IgD-negative memory B cell (primary cell): ENCODE measurements around the gene MIGA2. TPM values are rescaled to one million over a fixed set of nuclear protein-coding genes. Genes with fewer than 3 reads are reported as not detected.
A peak's percentile ranks its signal among the peaks of the same experiment; 100 is the strongest.
"Not testable (repeated sequence)": the region's sequence is repeated elsewhere in the genome, so short reads cannot be mapped to it uniquely, and the experiment has no call there.

ENCODE experiments used
- H3K27ac Mint-ChIP-seq, 3 donors: one replicate each; pipeline ENCODE4 v1.8.0; 2020 to 2022; ENCODE audit warnings: mild to moderate bottlenecking in 3 of 3, mixed read lengths in 3 of 3, moderate library complexity in 1 of 3
- H3K27me3 Mint-ChIP-seq: one replicate; pipeline ENCODE4 v1.8.0; 2021; ENCODE audit warnings: mixed read lengths
- H3K36me3 Mint-ChIP-seq: one replicate; pipeline ENCODE4 v1.8.0; 2020; ENCODE audit warnings: mild to moderate bottlenecking, mixed read lengths
- H3K4me1 Mint-ChIP-seq, 3 donors: one replicate each; pipeline ENCODE4 v1.8.0; 2020 to 2022; ENCODE audit warnings: mixed read lengths in 3 of 3, mild to moderate bottlenecking in 1 of 3
- H3K4me3 Mint-ChIP-seq, 4 donors: one replicate each; pipeline ENCODE4 v1.8.0; 2020 to 2022; ENCODE audit warnings: mild to moderate bottlenecking in 4 of 4, mixed read lengths in 4 of 4, moderate library complexity in 3 of 4
- H3K9me3 Mint-ChIP-seq, 3 donors: one replicate each; pipeline ENCODE4 v1.8.0; 2020 to 2021; ENCODE audit warnings: mixed read lengths in 3 of 3, mild to moderate bottlenecking in 1 of 3
- polyA plus RNA-seq: library from polyadenylated mRNA; unstranded; fragments of 300-500 nt; fragmentation: Illumina TruSeq; gene quantifications from one replicate; pipeline ENCODE4 v1.2.3, GENCODE V29; 2021

MIGA2 gene, protein sequence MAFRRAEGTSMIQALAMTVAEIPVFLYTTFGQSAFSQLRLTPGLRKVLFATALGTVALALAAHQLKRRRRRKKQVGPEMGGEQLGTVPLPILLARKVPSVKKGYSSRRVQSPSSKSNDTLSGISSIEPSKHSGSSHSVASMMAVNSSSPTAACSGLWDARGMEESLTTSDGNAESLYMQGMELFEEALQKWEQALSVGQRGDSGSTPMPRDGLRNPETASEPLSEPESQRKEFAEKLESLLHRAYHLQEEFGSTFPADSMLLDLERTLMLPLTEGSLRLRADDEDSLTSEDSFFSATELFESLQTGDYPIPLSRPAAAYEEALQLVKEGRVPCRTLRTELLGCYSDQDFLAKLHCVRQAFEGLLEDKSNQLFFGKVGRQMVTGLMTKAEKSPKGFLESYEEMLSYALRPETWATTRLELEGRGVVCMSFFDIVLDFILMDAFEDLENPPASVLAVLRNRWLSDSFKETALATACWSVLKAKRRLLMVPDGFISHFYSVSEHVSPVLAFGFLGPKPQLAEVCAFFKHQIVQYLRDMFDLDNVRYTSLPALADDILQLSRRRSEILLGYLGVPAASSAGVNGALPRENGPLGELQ
- polyA plus RNA-seq, result 11.4 TPM

DNA sequence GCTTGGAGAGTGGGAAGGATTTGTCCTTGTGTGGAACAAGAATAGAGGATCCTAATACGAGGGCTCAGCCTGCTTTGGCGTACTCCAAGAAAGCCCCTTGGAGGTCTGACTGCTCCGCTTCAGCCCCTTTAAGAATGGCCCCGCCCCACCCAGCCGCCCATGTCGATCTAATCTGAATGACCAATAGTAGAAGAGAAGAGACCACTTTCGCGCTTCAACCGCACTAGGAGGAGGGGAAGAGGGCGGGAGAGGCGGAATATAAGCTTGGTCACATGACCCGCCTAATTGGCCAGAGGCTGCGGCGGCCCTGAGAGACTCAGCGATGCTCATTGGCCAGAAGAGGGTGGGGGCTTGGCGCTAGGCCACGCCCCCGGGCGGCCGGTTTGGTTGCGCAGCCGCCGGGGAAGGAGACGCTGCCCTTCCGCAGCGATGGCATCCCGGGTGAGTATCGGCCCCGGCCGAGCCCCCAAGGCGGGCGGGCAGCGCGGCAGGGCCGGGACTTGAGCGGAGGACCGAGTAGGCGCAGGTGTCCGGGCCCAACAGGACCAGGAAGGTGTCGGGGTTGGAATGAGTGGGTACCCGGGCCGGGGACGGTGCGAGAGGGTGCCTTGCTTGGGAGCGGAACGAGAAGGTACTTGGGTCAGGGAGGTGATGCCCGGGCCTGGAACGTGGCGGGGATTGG is at the start of gene MIGA2:
Gene MIGA2, plus strand, starts transcription at position 386 of the 682 bp plus-strand sequence. CDS start 3,969 bp downstream, outside the sequence.
- no peaks in the 10 kb centered on the region for H3K9me3 Mint-ChIP-seq
- no peaks in the 10 kb centered on the region for H3K36me3 Mint-ChIP-seq
- peak within 1 kb of the TSS; percentile 60 to 88 (median 71) for H3K27ac Mint-ChIP-seq
- H3K4me3 Mint-ChIP-seq, result peak within 1 kb of the TSS; percentile 94 to 99 (median 96)
- no peaks in the 10 kb centered on the region for H3K27me3 Mint-ChIP-seq
- peaks cover 11 to 22% (median 19%) of the 10 kb centered on the region in 3 donors for H3K4me1 Mint-ChIP-seq

DNA sequence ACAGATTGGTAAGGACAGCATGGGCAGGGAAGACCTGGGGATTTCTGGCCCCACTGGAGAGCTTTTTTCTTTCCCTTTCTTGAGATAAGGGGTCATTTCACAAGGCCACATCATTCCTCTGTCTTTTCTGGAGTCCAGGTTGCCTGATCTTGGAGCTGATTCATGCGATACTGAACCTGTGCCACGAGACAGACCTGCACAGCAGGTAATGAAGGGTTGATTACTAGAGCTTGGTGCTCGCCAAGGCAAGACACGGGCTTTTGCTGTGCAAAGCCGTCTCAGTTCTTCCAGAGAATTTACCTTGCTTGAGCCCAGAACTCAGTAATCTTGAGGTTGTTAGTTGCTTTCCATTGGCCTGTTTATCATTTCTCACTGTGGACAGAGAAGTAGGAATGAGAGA is 49.8 kb upstream of the MIGA2 start:
- peak overlapping the region in 2 of 3 donors; percentile 19 to 39 for H3K27ac Mint-ChIP-seq
- no peaks in the 10 kb centered on the region for H3K27me3 Mint-ChIP-seq
- peaks cover 0 to 1% (median 0%) of the 10 kb centered on the region in 3 donors for H3K4me1 Mint-ChIP-seq
- no peaks in the 10 kb centered on the region for H3K9me3 Mint-ChIP-seq
- peaks cover 7% of the 10 kb centered on the region for H3K36me3 Mint-ChIP-seq
- H3K4me3 Mint-ChIP-seq, result no peak overlapping the region

DNA sequence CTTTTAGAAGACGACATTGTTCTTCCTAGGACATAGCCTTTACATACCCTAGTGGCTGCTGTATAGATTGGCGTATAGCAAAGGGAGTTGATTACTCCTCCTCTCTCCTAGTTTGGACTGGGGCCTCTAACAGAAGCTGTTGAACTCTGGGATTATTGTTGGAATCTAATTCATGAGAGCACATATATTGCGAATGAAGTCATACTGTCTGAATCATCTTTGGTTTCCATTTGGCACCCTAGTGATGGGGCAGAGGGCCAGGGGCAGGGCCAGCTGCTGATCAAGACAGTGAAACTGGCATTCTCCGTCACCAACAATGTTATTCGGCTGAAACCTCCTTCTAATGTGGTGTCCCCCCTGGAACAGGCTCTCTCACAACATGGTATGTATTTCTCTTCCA is 48.6 kb upstream of the MIGA2 start:
- Mint-ChIP-seq H3K4me1 (peaks cover 0 to 1% (median 0%) of the 10 kb centered on the region in 3 donors), H3K27me3 (no peaks in the 10 kb centered on the region), H3K27ac (no peak overlapping the region), H3K4me3 (no peak overlapping the region), H3K9me3 (no peaks in the 10 kb centered on the region), H3K36me3 (peaks cover 9% of the 10 kb centered on the region)

DNA sequence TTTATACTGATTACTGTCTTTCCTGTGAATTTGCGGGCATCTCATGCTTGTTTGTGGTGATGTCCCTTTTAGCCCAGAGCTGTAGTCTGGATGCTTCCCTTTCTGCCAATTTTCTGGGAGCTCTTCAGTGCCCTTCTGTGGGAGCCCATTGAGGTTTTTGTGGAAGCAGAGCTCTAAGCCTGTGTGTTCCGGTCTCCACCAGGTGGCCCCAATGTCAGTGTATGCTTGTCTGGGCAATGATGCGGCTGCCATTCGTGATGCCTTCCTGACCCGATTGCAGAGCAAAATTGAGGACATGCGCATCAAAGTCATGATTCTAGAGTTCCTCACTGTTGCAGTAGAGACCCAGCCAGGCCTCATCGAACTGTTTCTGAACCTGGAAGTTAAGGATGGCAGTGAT is 43.4 kb upstream of the MIGA2 start:
- Mint-ChIP-seq H3K36me3 (peaks cover 6% of the 10 kb centered on the region), H3K9me3 (no peaks in the 10 kb centered on the region), H3K27me3 (no peaks in the 10 kb centered on the region), H3K4me1 (no peaks in the 10 kb centered on the region), H3K27ac (no peak overlapping the region), H3K4me3 (no peak overlapping the region)

DNA sequence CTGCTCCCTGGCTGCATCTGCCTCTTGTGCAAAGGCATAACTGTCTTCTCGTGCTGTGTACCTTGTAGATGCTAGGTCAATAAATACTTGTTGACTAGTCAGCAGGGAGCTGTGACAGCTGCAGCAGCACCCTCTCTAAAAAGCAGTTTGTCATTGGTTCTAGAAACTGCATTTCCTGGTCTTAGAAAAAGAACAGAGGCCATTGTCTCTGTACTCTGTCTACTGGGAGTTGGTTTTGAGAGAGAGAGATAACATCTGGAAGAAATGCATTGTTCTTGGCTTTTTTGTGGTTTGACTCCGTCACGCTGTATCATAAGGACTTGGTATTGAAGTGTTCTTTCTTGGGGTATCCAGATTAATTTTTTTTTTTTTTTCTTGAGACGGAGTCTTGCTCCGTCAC is 40.6 kb upstream of the MIGA2 start:
- Mint-ChIP-seq H3K36me3 (peaks cover 8% of the 10 kb centered on the region), H3K27ac (no peak overlapping the region), H3K27me3 (no peaks in the 10 kb centered on the region), H3K4me1 (no peaks in the 10 kb centered on the region), H3K4me3 (no peak overlapping the region), H3K9me3 (no peaks in the 10 kb centered on the region)

DNA sequence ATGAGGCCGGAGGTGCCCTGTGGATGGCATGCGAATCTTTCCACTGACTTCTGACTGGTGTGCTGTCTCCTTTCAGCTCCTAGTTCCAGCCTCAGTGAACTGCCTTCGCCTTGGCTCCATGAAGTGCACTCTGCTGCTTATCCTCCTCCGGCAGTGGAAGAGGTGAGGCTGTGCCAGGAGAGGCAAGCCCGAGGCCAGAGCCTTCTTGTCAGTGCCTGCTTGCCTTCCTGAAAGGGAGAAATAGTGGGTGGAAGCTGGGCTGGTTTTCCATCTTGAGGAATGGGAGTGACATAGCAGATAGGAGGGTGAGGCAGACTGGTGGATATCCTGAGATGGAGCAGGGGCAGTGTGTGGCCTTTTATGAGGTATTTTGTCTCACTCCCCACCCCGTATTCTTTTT is 38.0 kb upstream of the MIGA2 start:
- peaks cover 6% of the 10 kb centered on the region for H3K36me3 Mint-ChIP-seq
- H3K4me1 Mint-ChIP-seq, result no peaks in the 10 kb centered on the region
- H3K27ac Mint-ChIP-seq, result no peak overlapping the region
- H3K9me3 Mint-ChIP-seq, result no peaks in the 10 kb centered on the region
- no peak overlapping the region for H3K4me3 Mint-ChIP-seq
- H3K27me3 Mint-ChIP-seq, result no peaks in the 10 kb centered on the region

DNA sequence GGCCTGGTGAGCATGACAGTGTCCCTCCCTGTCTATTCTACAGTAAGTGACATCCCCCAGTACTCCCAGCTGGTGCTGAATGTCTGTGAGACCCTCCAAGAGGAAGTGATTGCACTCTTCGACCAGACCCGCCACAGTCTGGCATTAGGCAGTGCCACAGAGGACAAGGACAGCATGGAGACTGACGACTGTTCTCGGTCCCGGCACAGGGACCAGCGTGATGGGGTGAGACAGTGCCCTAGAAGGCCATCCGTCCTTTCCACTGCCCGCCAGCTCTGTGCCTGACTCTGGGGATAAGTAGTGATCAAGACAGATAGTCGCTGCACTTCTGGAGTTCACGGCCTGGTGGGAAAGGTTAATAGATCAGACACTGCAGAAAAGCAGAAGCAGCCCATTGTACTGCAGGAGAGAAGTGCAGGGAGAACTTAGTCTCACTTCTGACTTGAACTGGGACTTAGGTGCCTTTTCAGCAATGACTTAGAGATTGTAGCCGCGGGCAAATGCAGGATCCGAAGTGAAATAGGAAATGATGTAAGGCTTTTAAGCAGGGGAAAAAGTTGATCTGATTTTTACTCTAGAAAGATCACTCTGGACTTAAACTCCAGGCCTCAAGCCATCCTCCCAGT is 36.7 kb upstream of the MIGA2 start:
- no peaks in the 10 kb centered on the region for H3K4me1 Mint-ChIP-seq
- peaks cover 3% of the 10 kb centered on the region for H3K36me3 Mint-ChIP-seq
- no peaks in the 10 kb centered on the region for H3K9me3 Mint-ChIP-seq
- H3K27me3 Mint-ChIP-seq, result no peaks in the 10 kb centered on the region
- H3K4me3 Mint-ChIP-seq, result no peak overlapping the region
- H3K27ac Mint-ChIP-seq, result peak overlapping the region in 1 of 3 donors; percentile 53

DNA sequence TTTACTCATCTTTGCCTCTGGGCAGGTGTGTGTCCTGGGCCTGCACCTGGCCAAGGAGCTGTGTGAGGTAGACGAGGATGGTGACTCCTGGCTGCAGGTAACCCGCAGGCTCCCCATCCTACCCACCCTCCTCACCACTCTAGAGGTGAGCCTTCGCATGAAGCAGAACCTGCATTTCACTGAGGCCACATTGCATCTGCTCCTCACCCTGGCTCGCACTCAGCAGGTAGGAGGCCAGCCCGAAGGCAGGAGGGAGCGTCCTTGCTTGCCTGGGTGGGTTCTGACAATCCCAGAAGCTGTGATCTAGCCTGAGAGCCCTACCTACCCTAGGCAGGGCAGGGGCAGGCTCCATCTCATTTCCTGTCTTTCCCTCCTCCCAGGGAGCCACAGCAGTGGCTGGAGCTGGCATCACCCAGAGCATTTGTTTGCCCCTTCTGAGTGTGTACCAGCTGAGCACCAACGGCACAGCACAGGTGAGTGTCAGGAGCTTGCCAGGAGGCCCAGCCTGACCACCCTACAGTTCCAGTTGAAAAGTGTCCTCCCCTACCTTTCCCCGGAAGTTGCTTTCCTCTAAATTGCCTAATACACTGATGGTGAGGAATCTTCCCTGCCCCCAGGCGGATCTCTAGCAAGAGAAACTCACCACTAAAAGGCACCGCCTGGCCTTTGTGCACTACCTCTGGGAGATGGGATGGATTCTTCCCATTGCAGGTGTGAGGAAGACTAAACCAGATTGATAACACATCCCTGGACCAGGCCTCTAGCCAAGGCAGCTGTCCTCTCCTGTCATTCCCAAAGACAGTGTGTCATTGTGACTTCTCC is 34.7 kb upstream of the MIGA2 start:
- peaks cover 2% of the 10 kb centered on the region for H3K36me3 Mint-ChIP-seq
- H3K9me3 Mint-ChIP-seq, result no peaks in the 10 kb centered on the region
- H3K4me3 Mint-ChIP-seq, result no peak overlapping the region
- H3K27me3 Mint-ChIP-seq, result no peaks in the 10 kb centered on the region
- peak overlapping the region in 1 of 3 donors; percentile 82 for H3K27ac Mint-ChIP-seq
- peaks cover 1 to 3% (median 1%) of the 10 kb centered on the region in 3 donors for H3K4me1 Mint-ChIP-seq

DNA sequence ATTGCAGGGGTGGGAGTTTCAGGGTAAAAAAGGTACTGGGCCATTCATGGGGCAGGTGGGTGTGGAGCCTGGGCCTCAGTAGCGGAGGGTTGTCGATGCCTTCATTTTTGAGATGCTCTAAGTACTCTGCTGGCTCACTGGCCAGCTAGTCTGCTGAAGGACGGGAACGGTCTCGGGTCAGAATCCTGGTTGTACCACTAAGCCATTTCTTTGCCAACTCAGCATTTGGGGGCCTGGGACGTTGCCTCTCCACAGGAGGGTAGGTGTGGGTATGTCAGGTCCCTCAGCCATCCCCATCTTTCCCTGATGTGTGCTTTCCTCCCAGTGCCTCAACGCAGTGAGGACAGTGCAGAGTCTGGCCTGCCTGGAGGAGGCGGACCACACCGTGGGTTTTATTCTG is 33.4 kb upstream of the MIGA2 start:
- Mint-ChIP-seq H3K4me1 (peaks cover 1 to 4% (median 4%) of the 10 kb centered on the region in 3 donors), H3K9me3 (no peaks in the 10 kb centered on the region), H3K36me3 (peaks cover 4% of the 10 kb centered on the region), H3K27ac (peak overlapping the region in 1 of 3 donors; percentile 46), H3K27me3 (no peaks in the 10 kb centered on the region), H3K4me3 (no peak overlapping the region)

DNA sequence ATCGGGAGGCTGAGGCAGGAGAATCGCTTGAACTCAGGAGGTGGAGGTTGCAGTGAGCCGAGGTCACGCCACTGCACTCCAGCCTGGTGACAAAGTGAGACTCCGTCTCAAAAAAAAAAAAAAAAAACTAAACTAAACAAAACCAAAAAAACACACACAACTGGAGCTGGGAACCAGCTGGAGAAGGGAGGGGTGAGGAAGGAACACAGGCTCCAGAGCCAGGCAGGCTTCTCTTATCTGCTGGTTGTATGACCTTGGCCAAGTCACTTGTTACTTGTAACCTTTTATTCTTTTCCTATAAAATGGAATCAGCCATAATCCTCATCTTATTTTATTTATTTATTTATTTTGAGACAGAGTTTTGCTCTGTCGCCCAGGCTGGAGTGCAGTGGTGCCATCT is 32.3 kb upstream of the MIGA2 start:
- not testable (repeated sequence) for H3K36me3 Mint-ChIP-seq, H3K4me1 Mint-ChIP-seq, H3K4me3 Mint-ChIP-seq, H3K27me3 Mint-ChIP-seq, H3K27ac Mint-ChIP-seq, H3K9me3 Mint-ChIP-seq

DNA sequence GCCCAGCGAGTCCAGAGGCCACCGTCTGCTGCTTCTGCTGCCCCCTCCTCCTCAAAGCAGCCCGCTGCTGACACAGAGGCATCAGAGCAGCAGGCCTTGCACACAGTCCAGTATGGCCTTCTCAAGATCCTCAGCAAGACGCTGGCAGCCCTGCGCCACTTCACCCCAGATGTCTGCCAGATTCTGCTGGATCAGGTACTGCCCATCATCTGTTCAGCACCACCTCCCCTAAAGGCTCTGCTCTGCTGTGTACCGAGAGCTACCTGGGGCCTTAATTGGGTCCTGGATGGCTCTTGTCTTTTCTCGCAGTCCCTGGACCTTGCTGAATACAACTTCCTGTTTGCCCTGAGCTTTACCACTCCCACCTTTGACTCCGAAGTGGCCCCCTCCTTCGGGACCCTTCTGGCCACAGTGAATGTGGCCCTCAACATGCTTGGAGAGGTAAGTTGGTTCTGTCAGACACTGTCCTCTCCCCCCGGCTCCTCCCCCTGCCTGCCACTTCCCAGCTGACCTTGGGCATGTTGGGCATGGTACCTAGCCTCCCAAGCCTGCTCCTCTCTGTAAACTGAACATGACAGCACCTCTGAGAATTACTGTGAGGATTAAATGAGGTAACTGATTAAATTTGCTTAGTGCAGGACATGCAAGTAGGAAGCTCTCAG is 31.0 kb upstream of the MIGA2 start:
- Mint-ChIP-seq H3K4me1 (peaks cover 1 to 6% (median 4%) of the 10 kb centered on the region in 3 donors), H3K9me3 (no peaks in the 10 kb centered on the region), H3K27me3 (no peaks in the 10 kb centered on the region), H3K36me3 (peaks cover 2% of the 10 kb centered on the region), H3K27ac (no peak overlapping the region), H3K4me3 (no peak overlapping the region)

DNA sequence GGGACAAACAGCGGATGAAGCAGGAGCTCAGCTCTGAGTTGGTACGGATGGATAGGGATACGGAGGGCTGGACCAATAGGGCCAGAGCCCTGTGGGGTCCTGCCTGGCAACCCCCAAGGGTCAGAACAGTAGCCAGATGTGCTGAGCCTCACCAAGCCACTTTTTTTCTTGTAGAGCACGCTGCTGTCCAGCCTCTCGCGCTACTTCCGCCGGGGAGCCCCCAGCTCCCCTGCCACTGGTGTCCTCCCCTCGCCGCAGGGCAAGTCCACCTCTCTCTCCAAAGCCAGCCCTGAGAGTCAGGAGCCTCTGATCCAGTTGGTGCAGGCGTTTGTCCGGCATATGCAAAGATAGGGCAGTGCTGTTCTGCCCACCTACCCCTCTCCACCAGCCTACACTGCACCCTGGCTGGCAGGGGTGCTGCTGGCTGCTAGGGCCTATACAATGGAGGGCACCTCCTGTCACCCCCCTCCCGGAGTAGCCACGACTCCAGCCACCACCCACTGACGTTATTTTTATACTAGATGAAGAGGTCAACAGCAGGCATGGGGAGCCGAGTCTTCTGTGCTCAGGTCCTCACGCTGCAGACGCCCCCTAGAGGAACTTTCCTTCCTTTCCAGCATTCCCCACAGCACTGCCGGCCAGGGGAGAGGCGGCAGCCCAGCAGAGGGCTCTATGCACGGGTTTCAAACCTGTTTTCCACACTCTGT is 29.9 kb upstream of the MIGA2 start:
- H3K4me1 Mint-ChIP-seq, result peaks cover 1 to 6% (median 4%) of the 10 kb centered on the region in 3 donors
- peaks cover 2% of the 10 kb centered on the region for H3K36me3 Mint-ChIP-seq
- peak overlapping the region in 1 of 3 donors; percentile 28 for H3K27ac Mint-ChIP-seq
- peak overlapping the region in 1 of 4 donors; percentile 72 for H3K4me3 Mint-ChIP-seq
- no peaks in the 10 kb centered on the region for H3K27me3 Mint-ChIP-seq
- no peaks in the 10 kb centered on the region for H3K9me3 Mint-ChIP-seq

DNA sequence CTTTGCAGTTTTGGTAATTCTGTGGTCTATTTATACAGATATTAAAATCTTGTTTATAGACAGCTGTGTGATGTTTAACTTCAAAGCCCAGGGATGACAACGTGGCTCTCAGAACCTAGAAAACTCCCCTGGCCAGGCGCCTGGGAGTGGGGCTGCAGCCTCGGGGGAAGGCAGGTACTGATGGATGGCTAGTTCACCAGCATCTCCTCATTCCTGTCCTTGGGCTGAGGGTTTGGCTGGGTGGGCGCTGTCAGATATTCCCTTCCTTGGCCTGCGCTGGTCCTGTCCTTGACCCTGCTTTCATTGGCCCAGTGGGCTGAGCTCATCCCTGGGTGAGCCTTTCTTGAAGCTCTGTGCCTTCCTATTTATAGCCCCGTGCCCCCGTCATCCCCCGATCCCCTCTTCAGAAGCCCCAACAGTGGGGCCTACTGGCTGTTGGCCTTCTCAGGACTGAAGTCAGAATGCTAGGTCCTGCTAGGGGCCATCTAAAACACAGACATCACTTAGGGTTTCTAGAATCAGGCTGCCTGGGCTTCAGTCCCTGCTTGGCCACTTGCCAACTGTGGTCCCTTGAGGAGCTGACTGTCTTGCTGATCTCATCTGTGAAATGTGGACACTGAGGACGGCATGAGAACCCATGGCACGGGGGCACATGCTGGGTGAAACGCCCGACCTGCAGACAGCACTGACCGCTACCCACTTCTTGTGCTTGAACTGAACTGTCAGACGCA is 29.2 kb upstream of the MIGA2 start:
- no peak overlapping the region for H3K4me3 Mint-ChIP-seq
- H3K9me3 Mint-ChIP-seq, result no peaks in the 10 kb centered on the region
- peaks cover 2% of the 10 kb centered on the region for H3K36me3 Mint-ChIP-seq
- H3K4me1 Mint-ChIP-seq, result peaks cover 1 to 6% (median 4%) of the 10 kb centered on the region in 3 donors
- H3K27me3 Mint-ChIP-seq, result no peaks in the 10 kb centered on the region
- H3K27ac Mint-ChIP-seq, result peak overlapping the region; percentile 28 to 80 (median 71)
